Naive thymus-derived CD4-positive, alpha-beta T cell (primary cell): ENCODE data around the gene SLC25A4. TPM values are rescaled to one million over a fixed set of nuclear protein-coding genes. Genes with fewer than 3 reads are reported as not detected.

Source experiments
- ATAC-seq: fragments of 150-1000 bp; cut with Tn5 transposase; 2 replicates; pipeline ENCODE4 v1.10.0; 2021; ENCODE audit warnings: mild to moderate bottlenecking, moderate library complexity
- CTCF ChIA-PET: fragments of 350-600 bp; sonication (Branson Sonifier 250); formaldehyde crosslinking; loops from one replicate; lab custom pipeline; 2021; ENCODE audit warnings: antibody characterized with exemption; lab: Charles Lee
- POLR2A ChIA-PET: fragments of 350-600 bp; sonication (Branson Sonifier 250); formaldehyde crosslinking; loops from one replicate; lab custom pipeline; 2021; ENCODE audit warnings: antibody characterized with exemption, inconsistent platforms; lab: Charles Lee
- DNase-seq, 9 donors: peaks; one replicate each; pipeline versions ENCODE4 v3.0.0 to v3.0.0-alpha.2; 2020 to 2022; ENCODE audit warnings: mixed read lengths in 1 of 9
- H3K27ac ChIP-seq: one replicate; pipeline ENCODE4 v1.7.0; 2013; ENCODE audit warnings: mild to moderate bottlenecking, low read depth, low read length, moderate library complexity
- H3K27me3 ChIP-seq, 2 donors: one replicate each; pipeline ENCODE4 v1.7.0; 2013; ENCODE audit warnings: low read length in 2 of 2, mild to moderate bottlenecking in 2 of 2, moderate library complexity in 2 of 2; ENCODE audit not compliant: control insufficient read depth in 2 of 2, insufficient read depth in 2 of 2
- H3K36me3 ChIP-seq, 3 experiments: 1 replicate in 2 of 3; 2 replicates in 1 of 3; pipeline ENCODE4 v1.7.0; 2013; ENCODE audit warnings: low read length in 3 of 3, mild to moderate bottlenecking in 3 of 3, moderate library complexity in 1 of 3; ENCODE audit not compliant: insufficient read depth in 3 of 3, control insufficient read depth in 2 of 3
- H3K4me1 ChIP-seq, 2 donors: one replicate each; pipeline ENCODE4 v1.7.0; 2013; ENCODE audit warnings: low read length in 2 of 2, mild to moderate bottlenecking in 2 of 2, moderate library complexity in 1 of 2; ENCODE audit not compliant: control insufficient read depth in 2 of 2, insufficient read depth in 2 of 2
- H3K4me3 ChIP-seq: 2 replicates; pipeline ENCODE4 v1.7.0; 2013; ENCODE audit warnings: mild to moderate bottlenecking, low read length
- H3K9me3 ChIP-seq, 3 experiments: 1 replicate in 2 of 3; 2 replicates in 1 of 3; pipeline ENCODE4 v1.7.0; 2013; ENCODE audit warnings: low read length in 3 of 3; ENCODE audit not compliant: control insufficient read depth in 2 of 3
- H3K27ac Mint-ChIP-seq, 9 donors: one replicate each; pipeline ENCODE4 v1.8.0; 2020 to 2022; ENCODE audit warnings: mixed read lengths in 9 of 9, mild to moderate bottlenecking in 8 of 9, moderate library complexity in 5 of 9, inconsistent platforms in 2 of 9
- H3K27me3 Mint-ChIP-seq, 5 donors: one replicate each; pipeline ENCODE4 v1.8.0; 2021 to 2022; ENCODE audit warnings: mixed read lengths in 5 of 5, mild to moderate bottlenecking in 1 of 5
- H3K36me3 Mint-ChIP-seq, 5 donors: one replicate each; pipeline ENCODE4 v1.8.0; 2020 to 2022; ENCODE audit warnings: mixed read lengths in 5 of 5, mild to moderate bottlenecking in 3 of 5, inconsistent platforms in 1 of 5
- H3K4me1 Mint-ChIP-seq, 7 donors: one replicate each; pipeline ENCODE4 v1.8.0; 2020 to 2022; ENCODE audit warnings: mixed read lengths in 7 of 7, mild to moderate bottlenecking in 3 of 7, inconsistent platforms in 1 of 7
- H3K4me3 Mint-ChIP-seq, 10 donors: one replicate each; pipeline ENCODE4 v1.8.0; 2020 to 2022; ENCODE audit warnings: mild to moderate bottlenecking in 10 of 10, mixed read lengths in 10 of 10, moderate library complexity in 6 of 10, inconsistent platforms in 2 of 10
- H3K9me3 Mint-ChIP-seq, 11 donors: one replicate each; pipeline ENCODE4 v1.8.0; 2020 to 2022; ENCODE audit warnings: mixed read lengths in 11 of 11, mild to moderate bottlenecking in 4 of 11, inconsistent platforms in 1 of 11, moderate library complexity in 1 of 11
- intact Hi-C, 2 donors: fragments of 100-400 bp; cut with micrococcal nuclease; formaldehyde crosslinking; loops; one replicate each; pipeline ENCODE4 v1.15.1; 2023
- polyA plus RNA-seq, 2 donors: library from polyadenylated mRNA; unstranded; fragments of 300-500 nt; fragmentation: Illumina TruSeq; gene quantifications; one replicate each; pipeline ENCODE4 v1.2.3, GENCODE V29; 2021
- total RNA-seq, 6 experiments: library from RNA in 5 of 6; stranded (reverse) in 5 of 6; gene quantifications; 1 replicate in 5 of 6; 2 replicates in 1 of 6; pipeline ENCODE4 v1.2.3 and lab custom pipeline; 2021 to 2026

Gene SLC25A4
- total and polyA plus RNA-seq, 7 experiments from 2014 or later = 0.60 to 7.2 (median 3.8) TPM

DNA sequence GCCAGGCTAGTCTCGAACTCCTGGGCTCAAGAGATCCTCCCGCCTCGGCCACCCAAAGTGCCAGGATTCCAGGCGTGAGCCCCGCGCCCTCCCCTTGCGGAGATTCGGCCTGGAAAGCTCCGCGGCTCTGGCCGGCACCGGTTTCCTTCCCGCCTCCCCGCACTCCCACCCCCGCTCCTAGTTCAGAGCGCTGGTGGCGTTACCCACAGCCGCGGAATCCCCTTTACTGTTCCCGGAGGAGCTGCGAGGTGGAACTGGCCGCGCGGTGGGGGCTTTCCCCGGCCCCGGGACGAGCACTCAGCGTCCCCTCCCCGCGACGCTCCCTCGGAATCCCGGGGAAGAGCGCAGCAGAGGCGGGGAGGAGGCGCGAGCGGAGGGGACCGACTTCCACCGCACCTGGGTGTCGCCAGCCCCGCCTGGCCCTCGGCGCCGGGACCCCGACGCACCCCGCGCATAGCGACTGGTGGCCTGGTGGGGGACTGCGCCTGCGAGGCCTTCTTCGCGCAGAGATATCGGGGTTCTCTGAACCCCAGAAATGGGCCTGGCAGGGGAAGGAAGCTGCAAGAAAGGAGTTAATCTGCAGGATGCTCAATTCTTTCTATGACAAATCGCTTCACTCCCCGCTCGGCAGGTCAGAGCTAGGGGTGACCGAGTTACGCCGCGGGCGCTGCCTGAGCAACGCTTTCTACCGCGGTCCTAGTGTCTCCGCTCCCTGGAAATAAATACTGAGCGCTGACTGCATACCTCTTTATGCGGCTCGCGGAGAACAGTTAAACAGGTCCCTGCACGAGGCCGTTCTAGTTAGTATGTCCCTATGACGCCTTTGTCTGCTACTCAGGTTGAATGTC lies 14.6 kb upstream of the SLC25A4 start:
- H3K4me3 ChIP-seq = peak overlapping the region; percentile 49
- peaks cover 5 to 8% of the 10 kb centered on the region in 2 donors for H3K27me3 ChIP-seq
- CTCF ChIA-PET = no interaction called here
- H3K27me3 Mint-ChIP-seq = peaks cover 26 to 70% (median 31%) of the 10 kb centered on the region in 5 donors
- intact Hi-C loops = loop anchor here in 1 of 2 donors (2.0 kb wide), 1 partner anchor 14 kb away; the partner anchor contains the start of gene SLC25A4
- H3K36me3 Mint-ChIP-seq = peaks cover 0 to 4% (median 0%) of the 10 kb centered on the region in 5 donors
- H3K4me1 Mint-ChIP-seq = peaks cover 0 to 8% (median 7%) of the 10 kb centered on the region in 7 donors
- DNase-seq (peak in 3 of 9 donors; percentile 17 to 31 (median 23)), ATAC-seq (peak; percentile 58)
- H3K36me3 ChIP-seq = no peaks in the 10 kb centered on the region
- peaks cover 0 to 2% (median 0%) of the 10 kb centered on the region in 11 donors for H3K9me3 Mint-ChIP-seq
- no peaks in the 10 kb centered on the region for H3K9me3 ChIP-seq
- H3K27ac Mint-ChIP-seq = no peak overlapping the region
- H3K4me1 ChIP-seq = no peaks in the 10 kb centered on the region
- POLR2A ChIA-PET = no interaction called here
- H3K4me3 Mint-ChIP-seq = peak overlapping the region; percentile 57 to 88 (median 80)
- no peak overlapping the region for H3K27ac ChIP-seq

DNA sequence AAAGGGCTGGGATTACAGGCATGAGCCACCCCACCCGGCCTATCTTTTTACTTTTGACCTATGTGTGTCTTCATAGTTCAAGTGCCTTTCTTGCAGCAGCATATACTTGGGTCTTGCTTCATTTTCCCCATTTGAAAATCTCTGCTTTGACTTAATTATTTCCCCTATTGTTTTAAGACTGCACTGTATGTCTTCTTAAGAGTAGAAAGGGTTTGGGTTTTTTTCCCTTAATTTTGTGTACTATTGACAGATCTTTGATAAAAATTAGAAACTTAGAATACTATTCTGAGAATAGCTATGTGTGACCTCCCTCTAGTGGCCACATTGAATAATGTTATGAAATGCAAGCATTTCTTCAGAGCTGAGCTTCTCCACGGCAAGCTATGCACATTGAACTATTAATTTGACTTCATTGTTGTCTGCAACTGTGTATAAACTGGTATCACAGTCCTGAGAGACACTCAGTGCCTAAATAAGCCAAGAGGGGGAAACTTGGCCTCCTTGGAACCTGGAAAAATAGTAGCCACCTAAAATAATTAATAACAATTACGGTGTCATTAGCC lies 8.7 kb upstream of the SLC25A4 start:
- Histone ChIP-seq H3K4me3 (no peak overlapping the region), H3K4me1 (no peaks in the 10 kb centered on the region), H3K27me3 (peaks cover 0 to 3% of the 10 kb centered on the region in 2 donors), H3K27ac (no peak overlapping the region), H3K36me3 (no peaks in the 10 kb centered on the region), H3K9me3 (no peaks in the 10 kb centered on the region)
- POLR2A ChIA-PET = no interaction called here
- Mint-ChIP-seq H3K27me3 (peaks cover 29 to 68% (median 40%) of the 10 kb centered on the region in 5 donors), H3K4me3 (no peak overlapping the region), H3K27ac (no peak overlapping the region), H3K36me3 (peaks cover 0 to 4% (median 0%) of the 10 kb centered on the region in 5 donors), H3K4me1 (no peaks in the 10 kb centered on the region), H3K9me3 (no peaks in the 10 kb centered on the region)
- CTCF ChIA-PET = interaction anchor here (0.6 to 1.6 kb wide), 13 partner anchors 9 to 870 kb away, joined by 3 to 8 read pairs (median 4); partner anchors contain the start of gene SLC25A4
- intact Hi-C loops = loop anchor here (1.0 to 2.0 kb wide), 8 partner anchors 38 to 870 kb away; no protein-coding TSS in a partner anchor
- ATAC-seq (peak; percentile 86), DNase-seq (peak in 6 of 9 donors; percentile 22 to 52 (median 40))

DNA sequence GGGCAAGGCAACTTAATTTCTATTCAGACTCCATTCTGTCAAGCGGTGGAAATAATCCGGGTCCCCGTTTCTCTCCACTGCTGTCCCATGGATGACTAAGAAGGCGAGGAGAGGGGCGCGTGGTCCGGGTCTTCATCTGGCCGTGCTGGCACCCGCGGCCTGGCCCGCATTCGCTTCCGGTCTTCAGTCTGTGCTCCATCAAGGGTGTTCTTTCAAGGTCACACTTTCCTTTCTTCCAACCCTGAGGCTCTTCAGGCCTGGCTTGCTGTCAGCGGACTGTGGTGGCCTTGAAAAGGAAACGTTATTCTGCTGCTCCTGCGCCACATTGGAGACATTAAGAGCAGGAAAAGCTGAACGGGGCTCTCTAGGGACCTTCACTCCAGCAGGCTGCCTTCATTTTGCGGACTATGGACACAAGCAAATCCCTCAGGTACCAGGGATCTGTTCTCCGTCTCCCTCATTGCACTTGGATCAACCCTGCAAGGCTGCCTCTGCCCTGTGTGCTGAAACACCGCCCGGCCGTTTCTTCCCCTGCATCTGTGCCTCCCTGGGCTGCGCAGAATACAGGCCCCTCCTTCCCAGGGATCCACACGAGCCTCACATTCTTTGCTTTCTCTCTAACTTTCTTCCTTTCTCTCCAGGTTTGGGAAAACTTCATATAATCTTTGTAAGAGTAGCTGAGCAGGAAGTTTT lies 5.7 kb upstream of the SLC25A4 start:
- no peak for ATAC-seq
- ChIA-PET POLR2A (no interaction called here), CTCF (interaction anchor here (0.6 to 0.8 kb wide), 2 partner anchors 17 to 1208 kb away, joined by 3 read pairs; no protein-coding TSS in a partner anchor)
- Histone ChIP-seq H3K4me1 (peaks cover under 1 to 1% of the 10 kb centered on the region in 2 donors), H3K36me3 (no peaks in the 10 kb centered on the region), H3K27ac (no peak overlapping the region), H3K9me3 (no peaks in the 10 kb centered on the region), H3K27me3 (peaks cover 0 to 6% of the 10 kb centered on the region in 2 donors), H3K4me3 (no peak overlapping the region)
- Mint-ChIP-seq H3K36me3 (no peaks in the 10 kb centered on the region), H3K4me1 (peaks cover 1 to 4% (median 2%) of the 10 kb centered on the region in 7 donors), H3K27ac (no peak overlapping the region), H3K27me3 (peaks cover 22 to 73% (median 39%) of the 10 kb centered on the region in 5 donors), H3K4me3 (no peak overlapping the region), H3K9me3 (peaks cover 0 to 1% (median 0%) of the 10 kb centered on the region in 11 donors)
- intact Hi-C loops = no loop called here
- DNase-seq = no peak

DNA sequence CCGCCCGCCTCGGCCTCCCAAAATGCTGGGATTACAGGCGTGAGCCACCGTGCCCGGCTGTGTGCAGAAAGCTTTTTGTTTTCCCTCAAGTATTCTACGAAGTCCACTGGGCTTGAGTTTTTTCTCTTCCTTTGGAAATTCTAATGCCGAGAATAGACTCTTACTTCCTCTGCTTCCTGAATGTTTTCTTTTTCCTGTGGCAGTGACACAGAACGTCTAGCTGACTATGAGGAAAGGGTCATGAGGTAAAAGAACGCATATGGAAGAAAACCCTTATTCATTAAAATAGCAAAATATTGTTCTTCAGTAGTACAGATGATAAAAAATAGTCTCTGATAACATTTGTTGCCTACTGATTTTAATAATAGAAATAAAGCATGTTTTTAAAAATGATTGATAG lies 4.9 kb upstream of the SLC25A4 start:
- peaks cover 22 to 72% (median 37%) of the 10 kb centered on the region in 5 donors for H3K27me3 Mint-ChIP-seq
- DNase-seq = no peak
- peaks cover 5 to 7% (median 6%) of the 10 kb centered on the region in 7 donors for H3K4me1 Mint-ChIP-seq
- no peak overlapping the region for H3K27ac ChIP-seq
- no peak for ATAC-seq
- H3K36me3 ChIP-seq = no peaks in the 10 kb centered on the region
- no peak overlapping the region for H3K4me3 Mint-ChIP-seq
- ChIA-PET POLR2A (no interaction called here), CTCF (no interaction called here)
- intact Hi-C loops = no loop called here
- no peaks in the 10 kb centered on the region for H3K9me3 ChIP-seq
- H3K36me3 Mint-ChIP-seq = no peaks in the 10 kb centered on the region
- peaks cover 4 to 5% of the 10 kb centered on the region in 2 donors for H3K4me1 ChIP-seq
- peaks cover 0 to 1% (median 0%) of the 10 kb centered on the region in 11 donors for H3K9me3 Mint-ChIP-seq
- peaks cover 0 to 4% of the 10 kb centered on the region in 2 donors for H3K27me3 ChIP-seq
- no peak overlapping the region for H3K4me3 ChIP-seq
- H3K27ac Mint-ChIP-seq = no peak overlapping the region

DNA sequence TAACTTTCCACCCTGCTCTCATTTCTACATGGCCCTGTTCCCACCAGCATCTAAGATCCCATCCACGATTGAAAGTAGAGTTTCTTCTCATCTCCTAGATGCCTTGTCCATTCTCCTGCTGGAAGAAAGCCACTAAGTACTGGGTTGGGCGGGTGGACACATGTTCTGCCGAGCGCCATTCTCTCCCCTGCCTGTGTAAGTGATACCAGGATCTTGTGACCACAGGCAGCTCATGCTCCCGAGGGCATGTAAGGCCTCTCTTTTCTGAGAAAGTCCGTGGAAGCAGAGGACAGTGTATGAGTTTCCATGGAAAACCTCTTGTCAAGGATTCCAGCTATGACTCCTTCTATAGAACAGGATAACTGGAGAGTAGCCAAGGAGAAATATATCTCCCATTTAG lies 3.3 kb upstream of the SLC25A4 start:
- Mint-ChIP-seq H3K27me3 (peaks cover 16 to 77% (median 37%) of the 10 kb centered on the region in 5 donors), H3K4me3 (no peak overlapping the region), H3K36me3 (no peaks in the 10 kb centered on the region), H3K27ac (no peak overlapping the region), H3K9me3 (peaks cover 0 to 1% (median 0%) of the 10 kb centered on the region in 11 donors), H3K4me1 (peaks cover 11 to 15% (median 12%) of the 10 kb centered on the region in 7 donors)
- DNase-seq = no peak
- Histone ChIP-seq H3K36me3 (no peaks in the 10 kb centered on the region), H3K9me3 (no peaks in the 10 kb centered on the region), H3K4me3 (no peak overlapping the region), H3K4me1 (peaks cover 4 to 13% of the 10 kb centered on the region in 2 donors), H3K27me3 (peaks cover 0 to 3% of the 10 kb centered on the region in 2 donors), H3K27ac (no peak overlapping the region)
- intact Hi-C loops = loop anchor here (5.0 kb wide), 5 partner anchors 63 to 407 kb away; partner anchors contain the start of genes ACSL1 (in 1 of the 2), CCDC110 (in 1 of the 2), CENPU (in 1 of the 2) and CFAP97 (in 1 of the 2)
- CTCF ChIA-PET = interaction anchor here (0.6 to 0.7 kb wide), 2 partner anchors 44 to 590 kb away, joined by 3 read pairs; no protein-coding TSS in a partner anchor
- POLR2A ChIA-PET = interaction anchor here (0.9 kb wide), 1 partner anchor 15 kb away, joined by 4 read pairs; no protein-coding TSS in a partner anchor
- ATAC-seq = no peak
